Body of pancreas (tissue), 4 donors: ENCODE measurements around the gene WDR17.

Experiments
- CTCF ChIP-seq, 7 experiments: fragments of 450-650 bp in 4 of 7; fragments of 200-600 bp in 3 of 7; sonication (generic) in 3 of 7; IDR thresholded peaks; one replicate each; pipeline ENCODE4 v1.5.1; 2016 to 2019; ENCODE audit warnings: antibody characterized with exemption in 7 of 7
- POLR2A ChIP-seq, 3 donors: fragments of 450-650 bp; IDR thresholded peaks; one replicate each; pipeline ENCODE4 v1.6.1; 2016; ENCODE audit warnings: antibody characterized with exemption in 3 of 3, mild to moderate bottlenecking in 2 of 3

DNA sequence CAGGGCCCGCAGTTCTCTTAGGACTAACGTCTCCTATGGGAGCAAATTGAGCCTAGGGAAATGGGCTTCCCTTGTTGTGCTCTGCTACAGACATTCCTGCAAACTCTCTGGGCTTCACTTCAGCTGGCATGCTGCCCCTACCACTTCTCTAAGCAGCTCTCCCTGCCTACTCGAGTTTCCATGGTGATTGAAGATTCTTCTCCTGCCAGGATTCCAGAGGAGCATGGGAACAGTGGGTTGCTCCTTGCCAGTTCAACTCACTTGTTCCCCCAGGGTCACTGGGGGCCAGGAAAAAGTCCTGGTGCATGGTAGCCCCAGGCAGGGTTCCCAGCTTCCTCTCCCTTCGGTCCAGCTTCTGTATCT, 21.1 kb upstream of the WDR17 start:
- TF ChIP-seq CTCF (IDR thresholded peaks at IDR 0.05) (no peak), POLR2A (IDR thresholded peaks at IDR 0.05) (no peak)
